Ovary (tissue), 3 donors: Measurements from ENCODE around the gene LTBP2.

Experiments used
- CTCF ChIP-seq, 3 donors: fragments of 450-650 bp in 2 of 3; fragments of 200-600 bp in 1 of 3; IDR thresholded peaks; one replicate each; pipeline versions ENCODE4 v1.5.1 to v1.8.0; 2016 to 2022; ENCODE audit warnings: antibody characterized with exemption in 3 of 3, mild to moderate bottlenecking in 1 of 3
- EP300 ChIP-seq: sonication (generic); formaldehyde crosslinking; IDR thresholded peaks from one replicate; pipeline ENCODE4 v1.6.1; 2017; ENCODE audit warnings: antibody characterized with exemption
- POLR2A ChIP-seq: fragments of 450-650 bp; IDR thresholded peaks from one replicate; pipeline ENCODE4 v1.6.1; 2017; ENCODE audit warnings: antibody characterized with exemption, mild to moderate bottlenecking, moderate library complexity
- donor health status: DM: no; HTN: no; CAD: no.

DNA sequence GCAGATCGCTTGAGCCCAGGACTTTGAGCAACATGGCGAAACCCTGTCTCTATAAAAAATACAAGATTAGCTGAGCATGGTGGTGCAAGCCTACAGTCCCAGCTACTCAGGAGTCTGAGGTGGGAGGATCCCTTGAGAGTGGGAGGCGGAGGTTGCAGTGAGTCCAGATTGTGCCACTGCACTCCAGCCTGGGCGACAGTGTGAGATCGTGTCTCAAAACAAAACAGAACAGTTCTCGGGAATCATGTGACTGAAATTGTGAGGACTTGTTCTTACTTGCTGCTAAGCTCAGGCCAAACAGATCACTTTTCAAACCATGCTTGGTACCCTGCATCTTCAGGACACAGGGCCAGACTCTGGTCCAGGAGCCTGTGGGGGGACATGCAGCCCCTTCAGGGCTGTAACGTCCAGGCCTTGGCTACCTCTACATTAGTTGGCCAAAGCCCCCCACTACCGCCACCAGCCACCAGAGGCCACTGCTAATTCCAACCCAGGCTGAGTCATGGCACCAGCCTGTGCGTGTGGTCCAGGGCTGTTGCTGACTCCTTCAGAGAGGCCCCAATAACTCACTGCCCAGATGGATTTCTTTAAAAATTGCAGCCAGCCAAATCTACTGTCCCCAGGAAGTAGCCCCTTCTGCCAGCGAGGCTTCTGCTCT lies 152.6 kb downstream of the LTBP2 start:
- TF ChIP-seq CTCF (IDR thresholded peaks at IDR 0.05) = no peak
- TF ChIP-seq POLR2A = no peak
- TF ChIP-seq EP300 = no peak
